Calu3 (cell line): ENCODE results near the gene DOCK9. TPM values are rescaled to one million over a fixed set of nuclear protein-coding genes. Genes with fewer than 3 reads are reported as not detected.

Experiments used
- BruUV-seq: library from RNA; stranded (reverse); fragments of 400-500 nt; replicated peaks from 2 replicates; lab custom pipeline; 2021; lab: Mats Ljungman, UMichigan
- CTCF ChIA-PET: fragments of 300-600 bp; sonication (Branson Sonifier 250); formaldehyde crosslinking; loops from one replicate; lab custom pipeline; 2022; ENCODE audit warnings: antibody characterized with exemption; lab: Charles Lee
- DNase-seq: peaks from one replicate; pipeline ENCODE4 v3.0.0; 2022
- H3K27ac Mint-ChIP-seq: one replicate; pipeline ENCODE4 v1.8.0; 2022; ENCODE audit warnings: mixed read lengths; ENCODE audit not compliant: unreplicated experiment
- H3K27me3 Mint-ChIP-seq: one replicate; pipeline ENCODE4 v1.8.0; 2022; ENCODE audit warnings: mixed read lengths; ENCODE audit not compliant: unreplicated experiment
- H3K36me3 Mint-ChIP-seq: one replicate; pipeline ENCODE4 v1.8.0; 2022; ENCODE audit warnings: mild to moderate bottlenecking, moderate library complexity, mixed read lengths; ENCODE audit not compliant: insufficient read depth, unreplicated experiment
- H3K4me1 Mint-ChIP-seq: one replicate; pipeline ENCODE4 v1.8.0; 2022; ENCODE audit warnings: mild to moderate bottlenecking, low read depth, mixed read lengths; ENCODE audit not compliant: unreplicated experiment
- H3K4me3 Mint-ChIP-seq: one replicate; pipeline ENCODE4 v1.8.0; 2022; ENCODE audit warnings: mild to moderate bottlenecking, low read depth, moderate library complexity, mixed read lengths; ENCODE audit not compliant: unreplicated experiment
- H3K9me3 Mint-ChIP-seq: one replicate; pipeline ENCODE4 v1.8.0; 2022; ENCODE audit warnings: low read depth, mixed read lengths; ENCODE audit not compliant: unreplicated experiment
- CTCF ChIP-seq: fragments of 200-600 bp; IDR thresholded peaks from one replicate; pipeline ENCODE4 v1.8.0; 2022; ENCODE audit warnings: antibody characterized with exemption; ENCODE audit not compliant: unreplicated experiment
- intact Hi-C: fragments of 100-400 bp; cut with micrococcal nuclease; formaldehyde crosslinking; loops from one replicate; pipeline ENCODE4 v1.10.0; 2022; ENCODE audit not compliant: unreplicated experiment
- total RNA-seq: library from RNA; stranded (reverse); gene quantifications from 2 replicates; pipeline ENCODE4 v1.2.3, GENCODE V29; 2022

DOCK9 gene
- total RNA-seq, 1 experiment from 2014 or later, result 26.2 TPM

- Mint-ChIP-seq H3K27me3 (no peaks in the 10 kb centered on the region), H3K4me3 (no peak overlapping the region), H3K36me3 (no peaks in the 10 kb centered on the region), H3K27ac (no peak overlapping the region), H3K4me1 (peaks cover 9% of the 10 kb centered on the region), H3K9me3 (no peaks in the 10 kb centered on the region)
- intact Hi-C loops, result no loop called here
- DNase-seq, result no peak
- BruUV-seq, result no TSS peak
- no peak for TF ChIP-seq CTCF
- CTCF ChIA-PET, result interaction anchor here (0.5 kb wide), 1 partner anchor 1109 kb away, joined by 13 read pairs; no protein-coding TSS in a partner anchor
Observed at GRCh38 chr13:99012539-99012938, 34.7 kb upstream of the DOCK9 start.

GRCh38 chr13:99009987-99010551 is 32.2 kb upstream of the DOCK9 start:
- no peak for DNase-seq
- intact Hi-C loops, result no loop called here
- Mint-ChIP-seq H3K4me3 (no peak overlapping the region), H3K9me3 (no peaks in the 10 kb centered on the region), H3K36me3 (no peaks in the 10 kb centered on the region), H3K27me3 (no peaks in the 10 kb centered on the region), H3K4me1 (peaks cover 9% of the 10 kb centered on the region), H3K27ac (no peak overlapping the region)
- BruUV-seq, result no TSS peak
- TF ChIP-seq CTCF, result no peak
- CTCF ChIA-PET, result interaction anchor here (0.7 kb wide), 1 partner anchor 75 kb away, joined by 5 read pairs; no protein-coding TSS in a partner anchor

- Mint-ChIP-seq H3K36me3 (no peaks in the 10 kb centered on the region), H3K27me3 (no peaks in the 10 kb centered on the region), H3K4me3 (no peak overlapping the region), H3K9me3 (peaks cover 1% of the 10 kb centered on the region), H3K4me1 (peaks cover 13% of the 10 kb centered on the region), H3K27ac (no peak overlapping the region)
- no TSS peak for BruUV-seq
- CTCF ChIA-PET, result no interaction called here
- intact Hi-C loops, result no loop called here
- TF ChIP-seq CTCF, result no peak
- DNase-seq, result no peak
Observed at GRCh38 chr13:99008577-99008976, 30.7 kb upstream of the DOCK9 start.

- intact Hi-C loops, result no loop called here
- Mint-ChIP-seq H3K36me3 (no peaks in the 10 kb centered on the region), H3K9me3 (peaks cover 2% of the 10 kb centered on the region), H3K4me1 (peaks cover 13% of the 10 kb centered on the region), H3K27ac (no peak overlapping the region), H3K27me3 (no peaks in the 10 kb centered on the region), H3K4me3 (no peak overlapping the region)
- CTCF ChIA-PET, result no interaction called here
- BruUV-seq, result no TSS peak
- DNase-seq, result no peak
- TF ChIP-seq CTCF, result no peak
Observed at GRCh38 chr13:99007414-99007986, 29.6 kb upstream of the DOCK9 start.
